HS-5 (cell line): Measurements from ENCODE around the gene C1orf174.
"Not testable (repeated sequence)": the region's sequence is repeated elsewhere in the genome, so short reads cannot be mapped to it uniquely, and the experiment has no call there.

ENCODE experiments used
- DNase-seq: peaks from one replicate; pipeline ENCODE4 v3.0.0-alpha.2; 2012; ENCODE audit warnings: low read depth

The C1orf174 gene

DNA sequence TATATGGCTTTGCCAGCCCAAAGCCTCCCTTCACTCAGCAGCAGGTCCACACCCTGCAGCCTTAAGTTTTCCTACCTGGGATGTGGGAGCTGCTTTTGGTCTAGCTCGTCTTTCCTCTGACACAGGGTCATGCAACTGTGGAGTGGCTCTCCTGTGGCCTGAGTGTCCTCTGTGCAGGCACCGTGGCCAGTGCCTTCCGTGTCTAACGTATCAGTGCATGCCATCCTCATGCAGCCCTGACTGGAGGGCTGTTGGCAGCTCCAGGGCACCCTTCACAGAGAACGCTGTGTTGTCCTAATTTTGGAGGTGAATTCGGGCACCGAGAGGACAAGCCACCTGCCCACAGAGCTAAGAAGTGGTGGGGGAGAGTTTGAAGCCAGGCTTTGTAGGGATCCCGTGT, 25.7 kb upstream of the C1orf174 start:
- no peak for DNase-seq

- no peak for DNase-seq
Observed at GRCh38 chr1:3925256-3925655, 25.2 kb upstream of the C1orf174 start.

- DNase-seq = no peak
Observed at GRCh38 chr1:3924825-3925220, 24.8 kb upstream of the C1orf174 start.

DNA sequence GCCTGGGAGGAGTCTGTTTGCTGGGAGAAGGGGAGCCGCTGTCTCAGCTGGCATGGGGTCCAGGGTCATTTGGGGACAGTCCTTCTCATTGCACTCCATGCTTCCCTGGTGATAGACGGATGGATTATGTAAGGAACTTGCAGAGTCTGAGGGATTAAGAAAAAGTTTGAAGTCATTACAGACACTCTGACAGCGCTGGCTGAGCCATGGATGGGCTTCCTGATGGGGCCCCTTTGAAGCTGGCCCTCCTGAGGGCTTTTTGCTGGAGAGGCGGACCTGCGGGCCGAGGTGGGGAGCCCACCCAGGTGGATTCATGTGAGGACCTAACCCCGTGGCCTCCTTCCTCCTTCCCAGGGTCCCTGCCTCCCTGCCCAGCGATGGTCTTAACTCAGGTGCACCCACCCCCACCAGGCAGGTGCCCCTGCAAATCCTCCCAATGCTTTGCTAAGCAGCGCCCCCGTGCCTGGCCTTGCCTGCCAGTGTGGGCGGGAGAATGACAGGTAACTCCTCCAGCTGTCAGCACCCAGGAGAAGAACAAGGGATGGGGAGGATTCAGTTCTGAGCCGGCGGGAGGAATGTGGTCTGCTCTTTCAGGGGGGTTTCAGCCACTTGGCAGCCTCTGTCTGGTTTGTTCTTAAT, 24.2 kb upstream of the C1orf174 start:
- no peak for DNase-seq

DNA sequence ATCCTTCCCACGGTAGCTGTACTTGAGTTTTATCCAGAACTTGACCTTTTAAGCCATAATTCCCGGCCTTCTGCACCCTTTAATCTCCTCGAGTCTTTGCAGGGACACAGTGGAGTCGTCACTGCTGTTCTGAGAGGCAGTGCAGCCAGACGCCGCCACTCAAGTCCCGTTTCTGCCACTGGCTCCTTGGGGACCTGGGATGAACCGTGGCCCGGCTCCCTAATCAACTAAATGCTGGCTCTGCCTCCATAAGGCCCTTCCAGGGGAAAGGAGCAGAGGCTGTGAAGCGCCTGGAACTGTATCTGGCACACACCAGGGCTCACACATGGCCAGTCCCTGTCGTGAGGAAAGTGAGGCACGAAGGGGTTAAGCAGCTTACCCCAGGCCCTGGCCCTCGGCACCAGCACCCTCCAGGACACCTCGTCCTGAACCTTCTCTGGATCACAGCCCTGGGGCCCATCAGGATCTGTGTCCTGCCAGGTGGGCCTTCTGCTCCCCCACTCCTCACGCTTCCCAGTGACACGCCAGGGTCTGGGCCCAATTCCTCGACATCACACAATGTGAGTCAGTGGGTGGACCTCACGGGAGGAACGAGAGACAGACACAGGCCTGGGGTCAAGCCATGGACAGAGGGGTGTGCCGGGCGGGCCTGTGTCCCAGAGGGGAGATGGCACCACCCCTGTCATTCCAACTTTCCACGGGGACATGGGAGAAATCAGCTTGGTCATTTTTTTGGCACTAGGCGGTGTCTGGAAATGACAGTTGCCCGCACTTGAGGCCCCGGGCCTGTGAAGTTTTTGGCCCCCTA, 23.5 kb upstream of the C1orf174 start:
- no peak for DNase-seq

- DNase-seq = no peak
Observed at GRCh38 chr1:3922851-3923250, 22.8 kb upstream of the C1orf174 start.

DNA sequence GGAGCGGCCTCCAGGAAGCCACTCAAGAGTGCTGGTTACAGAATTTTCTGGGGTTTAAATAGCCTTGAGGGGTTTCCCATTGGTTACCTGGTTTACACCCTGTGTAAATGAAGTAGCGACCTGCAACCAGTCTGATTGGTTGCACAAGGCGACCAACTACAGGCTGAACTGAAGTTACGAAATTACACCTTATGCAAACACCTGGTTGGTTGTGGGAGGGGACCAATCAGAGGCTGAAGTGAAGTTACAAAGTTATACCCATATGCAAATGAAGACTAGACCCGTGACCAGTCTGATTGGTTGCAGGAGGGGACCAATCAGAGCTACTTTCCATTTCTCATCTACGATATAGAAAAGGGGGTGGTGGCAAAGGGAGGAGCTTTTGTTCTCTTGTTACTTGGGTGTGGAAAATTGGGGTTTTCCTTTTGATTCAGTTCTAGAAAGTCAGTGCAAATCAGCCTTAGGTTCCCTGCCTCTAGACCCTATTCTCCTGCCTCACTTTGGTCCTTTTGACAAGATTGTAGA, 22.2 kb upstream of the C1orf174 start:
- no peak for DNase-seq

- DNase-seq = no peak
Observed at GRCh38 chr1:3921765-3922164, 21.7 kb upstream of the C1orf174 start.

GRCh38 chr1:3919706-3920105, 19.6 kb upstream of the C1orf174 start:
- DNase-seq = no peak

DNA sequence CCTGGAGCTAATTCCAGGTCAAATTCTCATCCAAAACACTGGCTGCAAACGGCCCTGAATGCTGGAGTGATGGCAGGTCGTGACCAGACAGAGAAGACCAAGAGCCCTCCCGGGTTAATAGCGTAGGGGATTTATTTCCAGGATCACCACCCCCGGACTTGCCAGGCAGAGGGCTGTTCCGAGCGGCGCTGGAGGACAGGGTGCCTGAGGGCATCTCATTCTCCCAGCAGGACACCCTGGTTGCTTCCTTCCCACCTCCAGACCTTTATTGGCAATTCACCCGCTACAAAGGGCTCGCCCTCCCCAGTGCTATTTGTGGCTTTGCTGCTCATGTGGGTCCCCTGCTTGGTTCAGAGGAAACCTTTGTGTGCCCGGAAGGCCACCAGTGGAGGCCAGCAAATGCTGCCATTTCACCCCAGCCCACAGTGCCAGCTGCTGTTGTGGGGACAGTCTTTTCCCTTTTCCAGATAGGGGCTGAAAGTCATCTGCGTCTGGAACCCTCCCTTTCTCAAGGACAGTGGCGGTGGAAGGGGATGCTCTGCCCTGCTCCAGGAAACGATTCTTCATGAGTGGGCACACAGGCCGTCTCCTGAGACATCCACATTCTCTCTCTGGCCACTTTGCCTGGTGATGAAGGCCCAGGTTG, 19.0 kb upstream of the C1orf174 start:
- no peak for DNase-seq

DNA sequence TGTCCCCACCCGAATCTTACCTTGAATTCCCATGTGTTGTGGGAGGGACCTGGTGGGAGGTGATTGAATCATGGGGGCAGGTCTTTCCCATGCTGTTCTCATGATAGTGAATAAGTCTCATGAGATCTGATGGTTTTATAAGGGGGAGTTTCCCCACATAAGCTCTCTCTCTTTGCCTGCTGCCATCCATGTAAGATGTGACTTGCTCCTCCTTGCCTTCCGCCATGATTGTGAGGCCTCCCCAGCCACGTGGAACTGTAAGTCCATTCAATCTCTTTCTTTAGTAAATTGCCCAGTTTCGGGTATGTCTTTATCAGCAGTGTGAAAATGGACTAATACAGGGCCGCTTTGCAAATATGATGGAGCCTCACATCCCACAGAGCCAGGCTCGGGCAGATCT, 18.3 kb upstream of the C1orf174 start:
- not testable (repeated sequence) for DNase-seq

DNA sequence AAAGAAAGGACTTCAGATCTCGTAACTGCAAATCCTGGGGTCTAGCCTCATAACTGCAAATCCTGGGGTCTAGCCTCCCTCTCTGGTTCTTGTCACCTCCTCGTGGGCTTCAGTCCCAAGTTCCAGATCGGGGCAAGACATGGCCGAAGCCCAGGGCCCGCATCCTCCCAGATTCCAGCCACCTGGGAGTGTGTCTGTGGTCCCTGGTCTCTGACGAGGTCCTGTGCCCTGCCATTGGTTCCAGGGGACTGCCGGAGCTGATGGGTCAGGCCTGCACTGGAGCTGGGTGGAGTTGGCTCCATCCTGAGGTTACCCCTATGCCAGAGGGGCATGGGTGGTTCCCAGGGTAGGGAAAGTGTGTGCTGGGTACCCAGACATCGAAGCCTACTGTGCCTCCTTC, 17.7 kb upstream of the C1orf174 start:
- no peak for DNase-seq

GRCh38 chr1:3915551-3916121, 15.6 kb upstream of the C1orf174 start:
- no peak for DNase-seq

GRCh38 chr1:3914911-3915310, 14.8 kb upstream of the C1orf174 start:
- DNase-seq = no peak

DNA sequence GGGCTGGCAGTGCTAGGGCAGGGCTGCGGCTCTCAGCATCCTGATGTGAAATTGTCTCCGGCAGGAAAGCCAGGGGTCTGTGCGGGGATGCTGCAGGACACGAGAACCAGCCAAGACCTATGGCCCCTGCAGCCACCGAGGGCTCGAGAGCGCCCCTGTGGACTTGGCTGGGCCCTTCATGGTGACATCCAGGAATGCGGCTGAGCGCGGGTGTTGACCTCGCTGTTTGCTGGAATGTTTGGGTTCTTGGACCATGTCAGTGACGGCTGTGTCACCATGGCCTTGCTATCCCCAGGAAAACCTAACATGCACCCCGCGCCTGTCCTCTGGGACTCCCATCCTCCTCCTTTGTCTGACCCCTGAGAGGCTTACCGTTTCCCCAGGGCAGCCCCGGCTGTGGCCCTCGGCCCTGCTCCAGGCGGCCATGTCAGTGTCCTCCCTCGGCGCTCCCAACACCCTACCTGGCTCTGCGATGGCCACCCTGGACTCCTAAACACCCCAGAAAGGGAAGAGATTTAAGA, 14.3 kb upstream of the C1orf174 start:
- DNase-seq = no peak

GRCh38 chr1:3912809-3913685, 13.0 kb upstream of the C1orf174 start:
- no peak for DNase-seq

- DNase-seq = no peak
Observed at GRCh38 chr1:3911981-3912808, 12.1 kb upstream of the C1orf174 start.

DNA sequence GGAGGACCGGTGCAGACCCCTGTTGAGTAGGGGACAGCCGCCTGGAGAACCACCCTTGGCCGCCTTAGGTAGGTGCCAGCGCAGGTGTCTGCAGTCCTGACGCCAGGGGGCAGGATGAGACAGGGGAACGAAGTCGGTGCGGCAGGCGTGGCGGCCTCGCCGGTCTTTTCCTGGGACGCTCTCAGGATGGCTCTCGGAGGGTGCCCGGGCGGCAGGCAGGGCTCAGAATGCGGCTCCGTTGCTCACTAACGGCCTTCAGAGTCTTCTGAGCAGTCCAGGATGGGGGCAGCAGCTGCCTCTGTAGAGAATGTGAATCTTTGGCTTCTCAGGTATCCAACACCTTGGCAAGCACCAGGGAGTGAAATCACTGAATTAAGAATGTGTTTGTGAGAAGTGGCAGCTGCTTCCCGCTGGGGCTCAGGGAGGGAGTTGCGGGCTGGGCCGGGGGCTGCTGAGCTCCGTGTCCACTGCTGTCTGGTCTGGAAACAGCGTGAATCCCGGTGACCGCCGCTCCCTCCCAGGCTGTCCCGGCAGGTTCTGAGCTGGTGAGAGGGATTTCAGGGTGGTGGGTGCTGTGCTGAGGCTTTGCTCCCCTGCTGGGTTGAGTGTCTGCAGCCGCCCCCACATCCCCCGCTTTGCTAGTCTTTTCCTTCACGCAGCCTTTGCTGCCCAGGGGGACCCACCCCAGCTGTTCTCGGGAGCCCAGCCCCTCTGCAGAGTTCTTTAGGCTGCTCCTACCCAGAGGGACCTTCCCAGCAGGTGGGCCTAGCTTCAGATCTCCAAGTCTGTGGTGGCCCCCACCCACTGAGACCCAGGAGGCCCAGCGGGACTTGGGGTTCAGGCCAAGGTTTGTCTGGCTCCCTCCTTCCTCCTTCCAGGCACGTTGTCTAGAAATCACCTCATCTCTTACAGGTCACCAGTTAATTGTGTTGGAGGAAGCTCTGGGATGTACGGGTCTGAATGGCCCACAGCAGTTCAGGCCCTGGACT, 11.1 kb upstream of the C1orf174 start:
- DNase-seq = no peak

GRCh38 chr1:3910049-3910731, 10.1 kb upstream of the C1orf174 start:
- DNase-seq = no peak
